Iris pigment epithelial cell (primary cell): Measurements from ENCODE around the gene NDST3.
"Not testable (repeated sequence)": the region's sequence is repeated elsewhere in the genome, so short reads cannot be mapped to it uniquely, and the experiment has no call there.

Experiments
- DNase-seq: peaks from one replicate; pipeline ENCODE4 v3.0.0-alpha.2; 2011; ENCODE audit warnings: low read depth

NDST3 gene

GRCh38 chr4:118177126-118177525 is 142.8 kb downstream of the NDST3 start:
- no peak for DNase-seq

GRCh38 chr4:118180776-118181175 is 146.5 kb downstream of the NDST3 start:
- DNase-seq = peak; percentile 28

DNA sequence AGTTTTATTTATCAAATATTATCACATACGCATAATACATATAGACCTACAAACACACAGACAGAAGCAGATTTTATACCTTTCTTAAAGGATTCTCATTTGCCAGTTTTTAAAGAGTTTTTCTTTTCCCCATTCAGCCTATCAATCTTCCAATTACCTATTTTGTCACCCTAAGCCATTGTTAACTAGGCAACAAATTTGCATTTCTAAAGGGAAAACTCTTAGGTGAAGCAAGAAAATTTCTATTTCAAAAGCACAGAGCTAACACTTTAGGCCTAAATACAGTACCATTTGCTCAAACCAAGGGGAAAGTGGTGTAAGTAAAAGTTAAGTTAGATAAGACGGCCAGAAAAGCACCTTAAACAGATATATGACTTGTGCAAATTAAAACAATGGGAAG is 156.6 kb downstream of the NDST3 start:
- DNase-seq = no peak

DNA sequence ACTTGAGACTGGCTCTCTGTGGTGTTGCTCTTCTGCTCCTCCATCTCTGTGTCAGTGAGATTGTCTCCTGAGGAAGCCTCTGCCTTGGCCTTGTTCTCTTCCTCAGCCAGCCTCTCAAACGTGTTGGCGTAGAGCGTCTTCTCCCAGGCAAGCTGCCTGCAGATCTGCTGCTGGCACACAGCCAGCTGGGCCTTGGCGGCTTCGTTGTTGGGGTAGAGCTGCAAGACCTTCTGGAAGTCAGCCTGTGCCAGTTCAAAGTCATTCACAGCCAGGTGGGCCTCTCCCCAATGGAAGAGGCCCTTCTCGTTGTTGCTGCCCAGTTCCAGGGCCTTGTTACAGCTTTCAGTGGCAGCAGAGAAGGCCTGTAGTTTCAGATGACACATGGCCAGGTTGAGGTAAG is 159.1 kb downstream of the NDST3 start:
- no peak for DNase-seq

DNA sequence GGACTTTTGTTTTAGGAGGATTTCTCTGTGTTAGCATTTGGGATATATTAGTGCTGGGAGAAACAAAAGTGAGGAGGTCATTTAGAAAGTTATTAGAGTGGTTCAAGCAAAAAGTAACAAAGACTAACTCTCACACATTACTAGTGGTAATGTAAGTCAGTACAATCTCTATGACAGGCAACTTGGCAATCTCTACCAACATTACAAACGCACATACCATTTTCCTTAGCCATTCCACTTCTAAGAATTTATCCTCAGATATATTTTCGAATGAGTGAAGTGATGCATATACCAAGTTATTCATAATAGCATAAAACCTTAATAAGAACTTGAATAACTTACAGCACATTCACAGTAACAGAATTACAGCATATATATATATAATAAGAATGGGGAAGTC is 172.3 kb downstream of the NDST3 start:
- peak; percentile 38 for DNase-seq

DNA sequence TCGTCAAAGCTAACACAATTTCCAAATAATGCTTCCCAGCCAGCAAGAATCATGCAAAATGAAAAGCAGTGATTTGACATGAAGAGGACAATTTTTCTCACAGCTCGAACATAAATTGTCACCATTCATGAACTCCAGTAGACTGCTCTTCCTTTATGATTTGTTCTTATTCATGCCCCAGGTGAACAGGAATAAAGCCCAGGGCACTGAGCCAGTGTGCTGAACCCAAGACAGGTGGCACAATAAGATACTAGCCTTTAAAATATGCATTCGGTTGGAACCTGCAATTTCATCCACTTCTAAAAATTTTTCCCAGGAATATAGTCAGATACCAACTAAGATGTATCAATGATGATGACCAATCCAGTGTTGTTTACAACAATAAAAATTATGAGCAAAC is 178.8 kb downstream of the NDST3 start:
- DNase-seq = no peak

DNA sequence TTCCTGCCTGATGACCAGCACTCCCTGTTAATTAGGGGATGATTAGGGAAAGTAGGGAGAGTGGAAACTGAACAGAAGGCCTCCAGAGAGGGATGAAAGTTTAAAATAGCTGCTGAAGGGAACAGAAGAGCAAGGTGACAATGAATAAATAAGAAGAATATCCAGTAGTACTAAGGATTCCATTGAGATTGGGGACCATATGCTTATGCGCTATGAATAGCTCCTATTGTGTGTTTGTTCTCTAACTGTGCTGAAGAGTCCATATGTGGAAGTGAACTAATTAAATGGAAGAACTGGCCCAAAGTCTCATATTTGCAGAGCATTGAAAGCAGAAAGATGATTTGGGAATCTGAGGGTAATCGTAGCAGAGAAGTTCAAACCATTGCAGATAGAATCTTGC is 181.5 kb downstream of the NDST3 start:
- no peak for DNase-seq

DNA sequence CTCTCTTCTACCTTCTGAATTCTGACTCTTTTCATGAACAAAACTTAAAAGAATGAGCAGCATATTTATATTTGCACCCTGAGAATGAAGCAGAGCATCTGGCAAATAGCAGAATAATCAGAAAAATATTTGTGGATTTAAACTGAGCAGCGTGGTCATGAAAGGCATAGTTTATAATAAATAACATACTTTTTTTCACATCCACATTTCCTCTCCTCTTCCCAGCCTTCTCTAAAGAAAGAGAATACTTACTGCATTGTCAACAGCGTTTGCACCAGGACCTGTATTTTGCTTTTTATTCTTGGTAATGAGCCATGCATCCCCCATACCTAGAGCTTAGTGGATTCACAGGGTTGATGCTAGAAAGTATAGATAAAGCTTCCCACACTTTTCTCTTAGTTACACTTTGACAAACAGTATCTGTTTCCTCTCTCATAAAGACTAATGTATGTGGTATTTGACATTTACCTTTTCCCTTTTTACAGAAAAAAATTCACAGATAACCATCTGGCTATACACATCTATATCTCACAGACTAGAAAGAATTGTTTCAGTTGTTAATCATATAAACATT is 187.0 kb downstream of the NDST3 start:
- peak; percentile 1 for DNase-seq

DNA sequence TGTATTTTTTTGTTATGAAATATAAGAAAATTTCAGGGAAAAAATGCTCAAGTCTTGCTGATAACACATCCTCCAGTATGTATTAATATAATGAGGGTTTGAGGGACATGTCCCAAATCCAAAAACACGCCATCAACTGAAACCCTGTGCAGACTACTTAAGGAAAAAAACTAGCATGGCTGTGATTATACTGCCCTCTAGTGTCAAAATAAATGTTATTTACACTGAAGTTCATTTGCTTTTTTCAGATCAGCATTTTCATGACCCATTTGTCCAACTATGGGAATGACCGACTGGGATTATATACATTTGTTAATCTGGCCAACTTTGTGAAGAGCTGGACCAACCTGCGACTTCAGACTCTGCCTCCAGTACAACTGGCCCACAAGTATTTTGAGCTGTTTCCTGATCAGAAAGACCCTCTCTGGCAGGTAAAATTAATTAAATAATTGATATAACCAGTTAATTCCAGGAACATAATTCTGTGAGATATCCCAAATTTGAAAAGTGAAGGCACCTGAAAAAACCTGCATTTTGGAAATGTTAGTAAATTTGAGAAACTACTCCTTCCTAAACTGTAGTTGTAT is 190.1 kb downstream of the NDST3 start:
- peak; percentile 70 for DNase-seq

DNA sequence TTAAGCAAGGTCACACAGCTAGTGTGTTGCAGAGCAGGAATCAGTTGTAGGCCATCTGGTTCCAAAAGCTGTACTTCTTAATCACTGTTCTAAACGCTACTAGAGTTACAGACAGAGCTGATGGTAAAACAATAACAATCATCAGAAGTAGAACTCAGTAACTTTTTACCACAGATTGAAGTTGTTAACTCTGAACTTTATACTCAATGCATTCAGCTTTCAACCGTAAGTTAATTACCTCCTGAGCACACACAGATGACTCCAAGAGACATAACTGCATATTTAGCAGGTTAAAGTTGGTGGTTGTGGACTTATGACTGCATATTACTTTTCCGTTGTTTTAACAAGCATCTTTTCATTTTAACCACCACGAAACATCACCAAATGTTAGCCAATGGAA is 191.2 kb downstream of the NDST3 start:
- DNase-seq = no peak

GRCh38 chr4:118226311-118227010 is 192.2 kb downstream of the NDST3 start:
- DNase-seq = no peak

- no peak for DNase-seq
Measured at GRCh38 chr4:118235566-118236120, 201.4 kb downstream of the NDST3 start.

GRCh38 chr4:118237531-118237930 is 203.2 kb downstream of the NDST3 start:
- no peak for DNase-seq

DNA sequence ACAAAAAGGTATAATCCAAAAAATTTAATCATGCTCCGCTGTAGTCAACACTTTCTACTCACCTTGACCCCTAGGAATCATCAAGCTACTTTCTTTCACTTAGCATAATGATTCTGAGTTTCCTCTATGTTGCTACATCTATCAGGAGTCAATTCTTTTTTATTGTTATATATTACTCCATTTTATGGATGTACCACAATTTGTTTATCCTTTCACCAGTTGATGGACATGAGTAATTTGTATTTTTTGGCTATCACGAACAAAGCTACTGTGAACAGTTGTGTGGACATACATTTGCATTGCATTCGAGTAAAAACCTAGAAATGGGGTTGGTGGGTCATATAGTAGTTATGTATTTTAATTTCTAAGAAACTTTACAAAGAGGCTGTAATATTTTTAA is 215.6 kb downstream of the NDST3 start:
- DNase-seq = no peak

- DNase-seq = peak; percentile 12
Measured at GRCh38 chr4:118254368-118254767, 220.1 kb downstream of the NDST3 start.

- DNase-seq = no peak
Measured at GRCh38 chr4:118259111-118259510, 224.8 kb downstream of the NDST3 start.

- DNase-seq = no peak
Measured at GRCh38 chr4:118260309-118260708, 226.0 kb downstream of the NDST3 start.

DNA sequence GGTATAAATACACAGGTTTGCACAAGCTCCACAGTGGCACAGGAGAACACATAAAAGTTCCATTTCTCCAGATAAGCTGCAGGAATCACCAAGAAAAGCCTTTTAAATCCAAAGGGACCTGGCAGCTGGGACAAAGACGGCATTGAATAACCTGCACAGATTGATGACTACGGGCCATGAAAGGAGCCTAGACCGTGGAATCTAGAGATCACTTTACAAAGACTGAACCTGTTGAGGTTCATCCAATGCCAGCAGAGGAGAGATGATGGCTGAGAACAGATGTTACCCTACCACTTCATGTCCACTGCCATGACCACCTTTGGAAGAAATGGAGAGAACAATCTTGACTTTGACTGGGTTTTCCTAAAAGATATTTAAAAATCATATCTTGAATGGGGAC is 229.8 kb downstream of the NDST3 start:
- DNase-seq = no peak

GRCh38 chr4:118265312-118266144 is 231.2 kb downstream of the NDST3 start:
- DNase-seq = peak; percentile 21

GRCh38 chr4:118266145-118266496 is 231.8 kb downstream of the NDST3 start:
- not testable (repeated sequence) for DNase-seq

DNA sequence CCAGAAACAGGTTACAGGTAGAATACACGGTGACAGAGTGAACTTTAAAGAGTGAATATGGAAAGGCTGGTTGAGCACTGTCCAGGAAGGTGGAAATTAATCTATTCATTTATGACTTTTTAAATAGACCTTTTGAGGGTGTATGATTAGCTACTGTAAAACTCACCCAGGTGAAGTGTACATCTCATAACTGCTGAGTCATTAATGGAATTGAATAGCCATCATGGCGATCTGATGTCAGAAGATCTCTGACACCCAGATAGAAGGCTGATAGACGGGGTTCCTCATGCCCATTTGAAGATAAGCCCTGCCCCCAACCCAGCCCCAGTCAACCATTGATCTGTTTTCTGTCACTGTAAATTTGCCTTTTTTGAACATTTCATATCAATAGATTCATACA is 234.5 kb downstream of the NDST3 start:
- no peak for DNase-seq

DNA sequence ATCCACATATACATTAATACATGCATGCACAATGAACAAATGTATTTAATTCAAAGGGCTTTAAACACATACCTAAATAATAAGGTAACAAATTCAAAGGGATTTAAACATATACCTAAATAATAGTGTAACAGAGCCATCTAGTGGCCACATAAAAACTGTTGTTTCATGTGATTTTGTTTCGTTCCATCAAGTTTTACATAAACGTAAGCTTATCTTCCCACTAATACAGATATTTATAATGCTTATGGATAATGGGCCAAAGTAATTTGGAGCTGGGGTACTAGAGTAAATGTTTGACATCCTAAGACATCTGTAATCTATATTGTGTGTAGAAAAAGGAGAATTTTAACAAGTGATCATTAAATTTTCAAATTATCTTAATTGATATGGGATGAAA is 236.2 kb downstream of the NDST3 start:
- peak; percentile 65 for DNase-seq

DNA sequence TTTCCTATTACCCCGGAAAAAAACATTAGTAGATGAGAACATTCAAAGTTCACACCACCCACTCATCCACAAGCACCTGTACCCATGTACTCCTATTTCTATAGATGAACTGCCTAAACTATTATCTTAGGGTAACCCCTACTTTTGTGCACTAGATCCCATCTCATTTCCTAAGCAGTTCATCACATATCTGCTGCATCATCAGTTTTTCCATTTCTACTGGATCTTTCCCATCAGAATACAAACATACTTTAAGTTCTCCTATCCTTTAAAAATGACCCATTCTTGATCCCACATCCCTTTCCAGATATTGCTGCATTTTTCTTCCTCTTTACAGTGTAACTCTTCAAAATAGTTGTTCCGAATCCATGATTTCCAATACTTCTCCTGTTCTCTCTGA is 237.5 kb downstream of the NDST3 start:
- DNase-seq = no peak
